Mesenchymal stem cell (in vitro differentiated cells and primary cell): ENCODE results near the gene MANSC1.
A peak's percentile ranks its signal among the peaks of the same experiment; 100 is the strongest.

ENCODE experiments used
- DNase-seq: peaks from one replicate; pipeline ENCODE4 v3.0.0-alpha.2; 2013
- H2AFZ ChIP-seq: one replicate; pipeline ENCODE4 v1.6.1; 2013; ENCODE audit warnings: low read depth, mild to moderate bottlenecking, control low read depth, inconsistent platforms, low read length, moderate library complexity
- H2AK5ac ChIP-seq: 2 replicates; pipeline ENCODE4 v1.6.1; 2013; ENCODE audit warnings: low read length, moderate library complexity, mild to moderate bottlenecking, inconsistent platforms; ENCODE audit not compliant: severe bottlenecking
- H2BK120ac ChIP-seq: one replicate; pipeline ENCODE4 v1.6.1; 2013; ENCODE audit warnings: low read depth, mild to moderate bottlenecking, inconsistent platforms, low read length, moderate library complexity
- H2BK12ac ChIP-seq, 2 experiments: one replicate each; pipeline ENCODE4 v1.6.1; 2013; ENCODE audit warnings: inconsistent platforms in 2 of 2, low read length in 2 of 2, mild to moderate bottlenecking in 2 of 2, moderate library complexity in 2 of 2, control low read depth in 1 of 2
- H2BK15ac ChIP-seq: one replicate; pipeline ENCODE4 v1.6.1; 2013; ENCODE audit warnings: mild to moderate bottlenecking, low read depth, inconsistent platforms; ENCODE audit not compliant: poor library complexity, severe bottlenecking
- H2BK5ac ChIP-seq: 2 replicates; pipeline ENCODE4 v1.6.1; 2013; ENCODE audit warnings: low read depth, mild to moderate bottlenecking, low read length, control low read depth, inconsistent platforms; ENCODE audit not compliant: poor library complexity, severe bottlenecking
- H3K14ac ChIP-seq, 2 experiments: one replicate each; pipeline ENCODE4 v1.6.1; 2013; ENCODE audit warnings: inconsistent platforms in 2 of 2, low read length in 2 of 2, control low read depth in 1 of 2, mild to moderate bottlenecking in 1 of 2, moderate library complexity in 1 of 2
- H3K18ac ChIP-seq, 2 experiments: one replicate each; pipeline ENCODE4 v1.6.1; 2013; ENCODE audit warnings: inconsistent platforms in 2 of 2, low read length in 2 of 2, control low read depth in 1 of 2, low read depth in 1 of 2, mild to moderate bottlenecking in 1 of 2
- H3K23ac ChIP-seq, 2 experiments: one replicate each; pipeline ENCODE4 v1.6.1; 2013; ENCODE audit warnings: inconsistent platforms in 2 of 2, low read length in 2 of 2, mild to moderate bottlenecking in 2 of 2, moderate library complexity in 2 of 2, control low read depth in 1 of 2
- H3K27ac ChIP-seq: 2 replicates; pipeline ENCODE4 v1.5.1; 2013; ENCODE audit warnings: mild to moderate bottlenecking, moderate library complexity, low read length, control low read depth, inconsistent platforms; ENCODE audit not compliant: poor library complexity, severe bottlenecking
- H3K27me3 ChIP-seq, 2 experiments: 2 replicates each; pipeline versions ENCODE4 v1.6.1 to v1.7.0; 2013; ENCODE audit warnings: low read length in 2 of 2, mild to moderate bottlenecking in 2 of 2, moderate library complexity in 2 of 2, control low read depth in 1 of 2, inconsistent platforms in 1 of 2; ENCODE audit not compliant: control insufficient read depth in 1 of 2, insufficient read depth in 1 of 2
- H3K36me3 ChIP-seq, 2 experiments: 2 replicates each; pipeline versions ENCODE4 v1.6.1 to v1.7.0; 2013; ENCODE audit warnings: low read length in 2 of 2, control low read depth in 1 of 2, inconsistent platforms in 1 of 2, low read depth in 1 of 2, mild to moderate bottlenecking in 1 of 2; ENCODE audit not compliant: insufficient read depth in 2 of 2, control insufficient read depth in 1 of 2
- H3K4ac ChIP-seq, 2 experiments: one replicate each; pipeline ENCODE4 v1.6.1; 2013; ENCODE audit warnings: inconsistent platforms in 2 of 2, low read length in 2 of 2, mild to moderate bottlenecking in 2 of 2, moderate library complexity in 2 of 2, control low read depth in 1 of 2, low read depth in 1 of 2
- H3K4me1 ChIP-seq: 2 replicates; pipeline ENCODE4 v1.6.1; 2013; ENCODE audit warnings: low read depth, low read length, control low read depth; ENCODE audit not compliant: control insufficient read depth, insufficient read depth
- H3K4me2 ChIP-seq: 2 replicates; pipeline ENCODE4 v1.6.1; 2013; ENCODE audit warnings: low read length, mild to moderate bottlenecking, inconsistent platforms; ENCODE audit not compliant: poor library complexity, severe bottlenecking
- H3K4me3 ChIP-seq, 2 experiments: 2 replicates each; pipeline versions ENCODE4 v1.5.1 to v1.7.0; 2013; ENCODE audit warnings: low read length in 2 of 2, mild to moderate bottlenecking in 2 of 2, control low read depth in 1 of 2, low read depth in 1 of 2; ENCODE audit not compliant: insufficient read depth in 1 of 2
- H3K79me1 ChIP-seq: replicated peaks from 2 replicates; pipeline ENCODE4 v1.6.1; 2013; ENCODE audit warnings: mild to moderate bottlenecking, control low read depth, low read length, inconsistent platforms; ENCODE audit not compliant: poor library complexity, severe bottlenecking
- H3K9ac ChIP-seq: 2 replicates; pipeline ENCODE4 v1.7.0; 2013; ENCODE audit warnings: mild to moderate bottlenecking, low read length, moderate library complexity
- H3K9me3 ChIP-seq: 2 replicates; pipeline ENCODE4 v1.7.0; 2013; ENCODE audit warnings: mild to moderate bottlenecking, low read length; ENCODE audit not compliant: control insufficient read depth
- H4K8ac ChIP-seq: one replicate; pipeline ENCODE4 v1.6.1; 2013; ENCODE audit warnings: inconsistent platforms, mild to moderate bottlenecking, low read length, moderate library complexity
- H4K91ac ChIP-seq: one replicate; pipeline ENCODE4 v1.6.1; 2013; ENCODE audit warnings: mild to moderate bottlenecking, low read length, inconsistent platforms
- WGBS: methylation state at CpG from one replicate; pipeline ENCODE4 v1.1.7; 2013; ENCODE audit warnings: mixed read lengths; 5-methylcytosine and 5-hydroxymethylcytosine counted together

Gene MANSC1

DNA sequence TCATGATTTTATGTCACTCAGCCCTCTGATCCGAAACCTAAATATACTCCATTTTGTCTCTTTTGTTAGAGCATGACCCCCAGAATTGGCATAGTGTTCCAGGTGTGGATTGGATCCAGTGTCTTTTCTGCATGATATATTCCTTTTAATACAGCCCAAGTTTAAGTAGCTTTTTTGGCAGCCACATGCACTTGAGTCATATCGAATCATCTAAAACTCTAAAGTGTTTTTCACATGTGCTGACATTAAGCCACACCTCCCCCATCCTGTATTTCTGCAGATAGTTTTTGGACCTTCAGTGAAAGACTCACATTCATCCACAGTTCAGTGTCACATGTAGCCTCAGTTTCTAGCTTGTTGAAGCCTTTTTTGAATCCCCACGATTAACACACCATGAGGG, 37.5 kb upstream of the MANSC1 start:
- Histone ChIP-seq H3K18ac (no peak overlapping the region), H2AK5ac (no peak overlapping the region), H3K23ac (no peak overlapping the region), H3K27me3 (no peaks in the 10 kb centered on the region), H3K14ac (no peak overlapping the region), H3K4ac (no peak overlapping the region), H2BK5ac (no peak overlapping the region), H3K9ac (peak overlapping the region; percentile 72), H4K91ac (no peak overlapping the region), H3K9me3 (no peaks in the 10 kb centered on the region), H3K4me3 (no peak overlapping the region), H2BK120ac (no peak overlapping the region), H3K36me3 (no peaks in the 10 kb centered on the region), H3K4me1 (peaks cover 4% of the 10 kb centered on the region), H2BK15ac (no peak overlapping the region), H2BK12ac (no peak overlapping the region), H4K8ac (no peak overlapping the region), H2AFZ (no peak overlapping the region), H3K27ac (no peak overlapping the region), H3K4me2 (no peak overlapping the region), H3K79me1 (peaks cover 1% of the 10 kb centered on the region)
- WGBS: 88% methylated on average over 3 of the region's 3 CpGs
- no peak for DNase-seq

DNA sequence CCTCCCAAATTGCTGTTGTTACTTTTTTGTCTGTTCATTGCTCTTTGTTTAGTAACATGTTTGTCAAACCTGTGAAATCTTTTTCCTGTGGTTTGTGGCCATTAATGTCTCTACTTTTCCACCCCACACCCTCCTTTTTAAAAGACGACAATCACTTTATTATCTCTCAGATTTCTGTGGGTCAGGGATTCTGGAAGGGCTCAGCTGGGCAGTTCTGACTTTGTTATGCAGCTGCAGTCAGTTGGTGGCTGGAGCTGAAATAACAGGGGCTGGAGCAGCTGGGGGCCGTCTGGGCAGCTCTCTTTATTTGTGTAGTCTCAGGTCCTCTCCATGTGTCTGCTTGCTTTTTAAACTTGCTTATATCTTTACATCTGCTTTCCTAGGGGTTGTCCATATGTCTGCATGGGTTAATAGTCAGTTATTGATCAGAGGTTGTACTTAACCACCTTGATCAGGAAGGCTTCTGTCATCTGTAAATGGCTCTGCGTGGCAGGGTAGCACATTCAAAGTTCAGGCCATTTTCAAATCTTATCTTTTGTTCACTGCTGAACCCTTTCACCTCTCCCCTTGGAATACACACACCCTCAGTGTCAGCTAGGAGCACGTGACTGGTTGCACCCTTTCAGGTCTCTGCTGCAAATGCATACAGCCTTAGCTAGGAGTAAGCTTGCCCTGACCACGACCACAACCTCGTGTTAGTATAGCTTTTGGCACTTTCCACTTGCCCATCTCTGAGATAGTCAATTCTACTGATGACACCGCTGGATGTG, 34.7 kb upstream of the MANSC1 start:
- WGBS: 50% methylated on average over 7 of the region's 7 CpGs
- H3K9ac ChIP-seq: no peak overlapping the region
- peaks cover 4% of the 10 kb centered on the region for H3K4me1 ChIP-seq

DNA sequence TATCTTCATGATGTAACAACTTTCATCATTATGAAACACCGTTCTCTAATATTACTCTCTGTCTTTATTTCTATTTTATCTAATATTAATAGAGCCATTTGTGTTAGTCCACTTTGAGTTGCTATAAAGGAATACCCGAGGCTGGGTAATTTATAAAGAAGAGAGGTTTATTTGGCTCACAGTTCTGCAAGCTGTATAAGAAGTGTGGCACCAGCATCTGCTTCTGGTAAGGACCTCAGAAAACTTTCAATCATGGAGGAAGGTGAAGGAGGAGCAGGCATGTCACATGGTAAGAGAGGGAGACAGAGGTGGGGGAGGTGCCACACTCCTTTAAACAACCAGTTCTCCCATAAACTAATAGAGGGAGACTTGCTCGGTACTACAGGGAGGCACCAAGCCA, 31.9 kb upstream of the MANSC1 start:
- Histone ChIP-seq H3K27ac (no peak overlapping the region), H4K8ac (no peak overlapping the region), H3K9ac (no peak overlapping the region), H2AK5ac (no peak overlapping the region), H3K14ac (no peak overlapping the region), H2BK12ac (no peak overlapping the region), H2BK5ac (no peak overlapping the region), H3K27me3 (no peaks in the 10 kb centered on the region), H3K18ac (no peak overlapping the region), H4K91ac (no peak overlapping the region), H3K36me3 (peaks cover 0 to 5% of the 10 kb centered on the region in 2 experiments), H2AFZ (no peak overlapping the region), H2BK15ac (no peak overlapping the region), H3K4me1 (peaks cover 4% of the 10 kb centered on the region), H3K4ac (no peak overlapping the region), H3K79me1 (no peaks in the 10 kb centered on the region), H3K4me2 (no peak overlapping the region), H3K23ac (no peak overlapping the region), H2BK120ac (no peak overlapping the region), H3K4me3 (no peak overlapping the region), H3K9me3 (no peaks in the 10 kb centered on the region)
- DNase-seq: no peak
- 100% methylated on average over 1 of the region's 3 CpGs for WGBS

More for the DNA sequence above, 34.7 kb upstream of the MANSC1 start:
- no peak overlapping the region for H3K14ac ChIP-seq
- H2AFZ ChIP-seq: no peak overlapping the region
- H4K91ac ChIP-seq: no peak overlapping the region
- H2BK120ac ChIP-seq: no peak overlapping the region
- H3K36me3 ChIP-seq: peaks cover 0 to 5% of the 10 kb centered on the region in 2 experiments
- H2BK12ac ChIP-seq: no peak overlapping the region
- DNase-seq: no peak
- H3K27me3 ChIP-seq: no peaks in the 10 kb centered on the region
- H3K4me3 ChIP-seq: no peak overlapping the region
- no peak overlapping the region for H2BK5ac ChIP-seq
- H3K4me2 ChIP-seq: no peak overlapping the region
- H3K9me3 ChIP-seq: no peaks in the 10 kb centered on the region
- H3K27ac ChIP-seq: peak overlapping the region; percentile 15
- H3K18ac ChIP-seq: peak overlapping the region in 1 of 2 experiments; percentile 5
- H4K8ac ChIP-seq: no peak overlapping the region
- H3K23ac ChIP-seq: peak overlapping the region in 1 of 2 experiments; percentile 63
- peak overlapping the region; percentile 17 for H2AK5ac ChIP-seq
- H3K4ac ChIP-seq: no peak overlapping the region
- H3K79me1 ChIP-seq: peaks cover 1% of the 10 kb centered on the region
- H2BK15ac ChIP-seq: no peak overlapping the region

DNA sequence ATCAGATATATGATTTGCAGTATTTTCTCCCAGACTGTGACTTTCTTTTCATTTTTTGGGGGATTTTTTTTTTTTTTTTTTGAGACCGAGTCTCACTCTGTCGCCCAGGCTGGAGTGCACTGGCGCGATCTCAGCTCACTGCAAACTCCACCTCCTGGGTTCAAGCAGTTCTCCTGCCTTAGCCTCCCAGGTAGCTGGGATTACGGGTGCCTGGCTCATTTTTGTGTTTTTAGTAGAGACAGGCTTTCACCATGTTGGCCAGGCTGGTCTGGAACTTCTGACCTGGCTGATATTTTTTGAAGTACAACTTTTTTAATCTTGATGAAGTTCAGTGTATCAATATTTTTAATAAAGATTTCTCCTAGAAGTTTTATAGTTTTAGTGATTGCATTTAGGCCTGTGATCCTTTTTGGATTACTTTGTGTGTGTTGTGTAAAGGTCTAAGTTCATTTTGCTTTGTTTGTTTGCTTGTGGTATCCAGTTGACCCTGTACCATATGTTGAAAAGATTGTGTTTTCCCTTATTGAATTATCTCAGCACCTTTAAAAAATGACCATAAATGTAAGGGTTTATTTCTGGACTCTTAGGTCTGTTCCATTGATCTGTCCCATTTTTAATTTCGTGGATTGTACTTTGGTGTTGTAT, 31.0 kb upstream of the MANSC1 start:
- Histone ChIP-seq H2AK5ac (no peak overlapping the region), H3K9ac (no peak overlapping the region), H3K14ac (no peak overlapping the region), H2BK5ac (no peak overlapping the region), H2AFZ (no peak overlapping the region), H3K4ac (no peak overlapping the region), H3K36me3 (peaks cover 0 to 5% of the 10 kb centered on the region in 2 experiments), H3K18ac (no peak overlapping the region), H3K9me3 (no peaks in the 10 kb centered on the region), H3K27me3 (no peaks in the 10 kb centered on the region), H2BK120ac (no peak overlapping the region), H3K4me3 (no peak overlapping the region), H4K8ac (no peak overlapping the region), H2BK12ac (no peak overlapping the region), H3K4me1 (peaks cover 4% of the 10 kb centered on the region), H3K27ac (no peak overlapping the region), H3K23ac (no peak overlapping the region), H2BK15ac (no peak overlapping the region), H3K79me1 (no peaks in the 10 kb centered on the region), H4K91ac (no peak overlapping the region), H3K4me2 (no peak overlapping the region)
- 100% methylated on average over 3 of the region's 6 CpGs for WGBS
- DNase-seq: no peak
